ENCODE results near the gene IFTAP. TPM values are rescaled to one million over a fixed set of nuclear protein-coding genes. Genes with fewer than 3 reads are reported as not detected.

The IFTAP gene
- total and polyA plus RNA-seq, 9 donors: 16.4 to 42.0 (median 25.5) TPM

DNA sequence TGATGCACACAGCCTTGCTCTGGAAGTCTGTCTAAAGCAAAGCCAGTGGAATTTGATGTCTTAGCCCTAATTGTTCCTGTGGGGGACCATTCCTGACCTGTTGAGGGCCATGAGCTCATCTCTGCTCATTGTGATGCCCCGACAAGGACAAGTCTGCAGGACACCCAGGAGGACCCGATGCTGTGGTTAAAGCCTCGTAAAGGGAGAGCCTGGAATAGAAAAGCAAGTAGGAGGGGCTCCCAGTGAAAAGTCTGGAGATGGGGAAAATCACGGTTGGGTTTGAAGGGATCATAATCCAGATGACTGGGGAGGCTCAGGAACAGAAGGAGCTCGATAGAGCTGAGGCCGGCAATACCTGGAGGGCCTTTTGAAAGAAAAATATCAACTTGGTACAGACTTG, 102.2 kb downstream of the IFTAP start:
- no peak for DNase-seq
- Histone ChIP-seq H3K4me1 (ENCODE audit: insufficient read depth) (no peaks in the 10 kb centered on the region), H3K27ac (no peak overlapping the region), H3K27me3 (no peaks in the 10 kb centered on the region), H3K9me3 (no peaks in the 10 kb centered on the region), H3K4me3 (no peak overlapping the region), H3K36me3 (no peaks in the 10 kb centered on the region)
- TF ChIP-seq, protein P1, sequence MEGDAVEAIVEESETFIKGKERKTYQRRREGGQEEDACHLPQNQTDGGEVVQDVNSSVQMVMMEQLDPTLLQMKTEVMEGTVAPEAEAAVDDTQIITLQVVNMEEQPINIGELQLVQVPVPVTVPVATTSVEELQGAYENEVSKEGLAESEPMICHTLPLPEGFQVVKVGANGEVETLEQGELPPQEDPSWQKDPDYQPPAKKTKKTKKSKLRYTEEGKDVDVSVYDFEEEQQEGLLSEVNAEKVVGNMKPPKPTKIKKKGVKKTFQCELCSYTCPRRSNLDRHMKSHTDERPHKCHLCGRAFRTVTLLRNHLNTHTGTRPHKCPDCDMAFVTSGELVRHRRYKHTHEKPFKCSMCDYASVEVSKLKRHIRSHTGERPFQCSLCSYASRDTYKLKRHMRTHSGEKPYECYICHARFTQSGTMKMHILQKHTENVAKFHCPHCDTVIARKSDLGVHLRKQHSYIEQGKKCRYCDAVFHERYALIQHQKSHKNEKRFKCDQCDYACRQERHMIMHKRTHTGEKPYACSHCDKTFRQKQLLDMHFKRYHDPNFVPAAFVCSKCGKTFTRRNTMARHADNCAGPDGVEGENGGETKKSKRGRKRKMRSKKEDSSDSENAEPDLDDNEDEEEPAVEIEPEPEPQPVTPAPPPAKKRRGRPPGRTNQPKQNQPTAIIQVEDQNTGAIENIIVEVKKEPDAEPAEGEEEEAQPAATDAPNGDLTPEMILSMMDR (IDR thresholded peaks at IDR 0.05): no peak
- TF ChIP-seq EP300 (IDR thresholded peaks at IDR 0.05) (no peak), POLR2A (IDR thresholded peaks at IDR 0.05) (no peak)
- intact Hi-C loops (cut with DNase I): no loop called here
- 84 to 87% (median 86%) methylated on average over 6 of the region's 6 CpGs for WGBS, 3 donors

DNA sequence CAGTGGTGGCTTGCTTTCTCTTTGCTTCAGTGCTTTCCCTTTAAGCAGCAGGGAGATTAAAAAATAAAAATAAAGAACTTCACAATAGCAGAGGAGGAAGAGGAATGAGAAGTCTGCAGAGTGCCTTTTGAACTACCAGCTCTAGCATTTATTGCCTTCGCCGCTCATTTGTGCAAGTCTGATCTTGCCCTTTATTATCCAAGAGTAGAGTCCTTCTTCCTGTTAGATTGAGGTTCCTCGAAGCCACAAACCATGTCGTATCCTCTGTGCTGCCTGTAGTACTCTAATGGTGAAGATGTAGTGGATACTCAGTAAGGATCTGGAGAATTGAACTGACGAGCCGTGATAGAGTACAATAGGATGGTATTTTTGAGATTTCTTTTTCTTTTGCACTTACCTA, 105.0 kb downstream of the IFTAP start:
- Histone ChIP-seq H3K4me1 (ENCODE audit: insufficient read depth) (no peaks in the 10 kb centered on the region), H3K9me3 (no peaks in the 10 kb centered on the region), H3K27ac (no peak overlapping the region), H3K27me3 (no peaks in the 10 kb centered on the region), H3K36me3 (no peaks in the 10 kb centered on the region), H3K4me3 (no peak overlapping the region)
- intact Hi-C loops (cut with DNase I): no loop called here
- 86 to 90% (median 88%) methylated on average over 6 of the region's 6 CpGs for WGBS, 3 donors
- TF ChIP-seq EP300 (IDR thresholded peaks at IDR 0.05): no peak
- TF ChIP-seq, protein P1 (IDR thresholded peaks at IDR 0.05): no peak
- no peak for DNase-seq

DNA sequence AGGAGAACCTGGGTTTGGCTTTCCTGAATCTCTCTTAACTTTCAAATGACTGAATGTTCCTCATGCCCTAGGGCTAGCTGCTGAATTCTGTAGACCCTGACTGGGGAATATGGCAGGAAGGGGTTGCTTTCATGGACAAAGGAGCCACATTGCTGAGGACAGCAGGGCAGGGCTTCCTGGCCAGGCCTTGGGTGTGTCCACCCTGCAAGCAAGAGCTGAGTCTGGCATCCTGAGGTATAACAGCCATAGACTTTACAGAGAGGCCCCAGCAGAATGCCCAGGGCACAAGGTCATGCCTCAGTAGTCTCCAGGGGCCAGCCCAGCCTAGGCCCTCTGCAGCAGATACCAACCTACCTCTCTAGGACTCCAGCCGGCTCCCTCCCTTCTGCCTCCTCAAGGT, 105.9 kb downstream of the IFTAP start:
- intact Hi-C loops (cut with DNase I): loop anchor here in 1 of 4 donors (5.0 kb wide), 1 partner anchor 47 kb away; no protein-coding TSS in a partner anchor
- Histone ChIP-seq H3K9me3 (no peaks in the 10 kb centered on the region), H3K4me1 (ENCODE audit: insufficient read depth) (no peaks in the 10 kb centered on the region), H3K4me3 (no peak overlapping the region), H3K36me3 (no peaks in the 10 kb centered on the region), H3K27ac (no peak overlapping the region), H3K27me3 (no peaks in the 10 kb centered on the region)
- WGBS, 3 donors: 77 to 100% (median 92%) methylated on average over 1 of the region's 1 CpG
- TF ChIP-seq EP300 (IDR thresholded peaks at IDR 0.05): no peak
- TF ChIP-seq, protein P1 (IDR thresholded peaks at IDR 0.05): no peak
- no peak for TF ChIP-seq POLR2A (IDR thresholded peaks at IDR 0.05)
- no peak for DNase-seq

DNA sequence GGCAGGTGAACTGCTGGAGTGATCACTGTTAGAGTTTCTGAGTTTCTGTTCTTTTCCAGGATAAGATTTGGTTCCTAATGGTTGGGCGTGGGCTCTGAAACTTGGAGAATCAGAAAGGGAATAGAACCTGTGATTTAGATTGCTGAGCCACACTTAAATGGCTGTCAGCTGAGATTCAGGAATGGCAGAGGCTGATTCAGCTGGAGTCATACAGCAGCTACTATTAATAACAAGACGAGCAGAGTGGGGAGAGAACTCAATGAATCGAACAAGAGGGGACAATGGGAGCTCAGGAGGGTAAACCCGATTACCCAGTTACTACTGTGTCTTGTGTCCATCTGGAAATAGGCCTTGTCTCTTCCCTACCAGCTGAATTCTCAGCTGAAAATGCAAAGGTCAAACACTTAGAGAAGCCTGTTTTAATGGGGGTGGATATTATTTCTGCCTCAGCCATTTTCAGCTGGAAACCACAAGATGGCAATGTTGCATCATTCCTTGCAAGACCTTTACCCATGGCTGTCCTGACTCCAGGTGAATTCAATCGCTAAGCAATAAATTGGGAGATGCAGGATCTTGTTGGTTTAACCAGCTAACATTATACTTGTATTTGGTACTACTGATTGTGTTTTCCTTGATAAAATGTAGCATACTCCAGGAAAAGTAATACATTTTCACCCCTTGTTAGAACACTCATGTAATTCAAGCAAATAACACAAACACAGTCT, 108.2 kb downstream of the IFTAP start:
- Histone ChIP-seq H3K36me3 (no peaks in the 10 kb centered on the region), H3K4me1 (ENCODE audit: insufficient read depth) (no peaks in the 10 kb centered on the region), H3K4me3 (no peak overlapping the region), H3K27ac (no peak overlapping the region), H3K9me3 (no peaks in the 10 kb centered on the region), H3K27me3 (no peaks in the 10 kb centered on the region)
- WGBS, 3 donors: 42 to 48% (median 44%) methylated on average over 5 of the region's 5 CpGs
- TF ChIP-seq, protein P1 (IDR thresholded peaks at IDR 0.05): peak; percentile 48 to 77 (median 77)
- TF ChIP-seq EP300 (IDR thresholded peaks at IDR 0.05): no peak
- intact Hi-C loops (cut with DNase I): loop anchor here in 1 of 4 donors (5.0 kb wide), 1 partner anchor 45 kb away; no protein-coding TSS in a partner anchor
- DNase-seq: peak in 2 of 5 donors; percentile 16

Data from ovary (tissue), 9 donors.